Measurements from ENCODE around the gene FLNB. TPM values are rescaled to one million over a fixed set of nuclear protein-coding genes. Genes with fewer than 3 reads are reported as not detected.

Gene FLNB
- total and polyA plus RNA-seq, 2 of the 8 experiments (the other 6 are each of a cell fraction or from before 2014, with no cell fraction given) = 72.3 to 118 TPM

DNA sequence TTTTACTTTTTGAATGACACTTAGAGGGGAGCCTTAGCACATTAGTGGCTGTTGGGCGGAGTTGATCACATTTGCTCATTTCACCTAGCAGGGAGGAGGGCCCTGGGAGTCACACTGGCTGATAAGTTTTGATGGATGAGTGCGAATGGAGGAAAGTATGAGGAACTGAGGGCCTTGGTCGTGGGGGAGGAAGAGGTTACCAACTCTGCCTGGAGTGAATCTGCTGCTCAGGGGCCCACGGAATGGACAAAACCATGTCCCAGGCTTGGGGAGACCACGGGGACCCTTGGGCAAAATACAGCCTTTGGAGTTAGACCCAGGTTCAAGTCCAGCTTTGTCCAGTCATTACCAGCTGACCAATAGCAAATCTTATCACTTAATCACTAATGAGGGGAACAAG is 5.1 kb upstream of the FLNB start (continued):
- TF ChIP-seq RFX5 (IDR thresholded peaks at IDR 0.05; ENCODE audit: borderline replicate concordance, low read depth, low read length) (no peak), RAD21 (IDR thresholded peaks at IDR 0.05 in 1 of 2, conservative IDR thresholded peaks at IDR 0.05 in 1 of 2; ENCODE audit: low read depth in 2 of 2, low read length in 2 of 2) (no peak), GTF2F1 (IDR thresholded peaks at IDR 0.05; ENCODE audit: borderline replicate concordance, low read depth, low read length) (no peak), NRF1 (IDR thresholded peaks at IDR 0.05; ENCODE audit: low read depth, low read length) (no peak), CBX8 (IDR thresholded peaks at IDR 0.05; ENCODE audit: borderline replicate concordance, low read depth, low read length) (no peak)
